Breast epithelium (tissue), 4 donors: Measurements from ENCODE around the gene EPS8L3. TPM values are rescaled to one million over a fixed set of nuclear protein-coding genes. Genes with fewer than 3 reads are reported as not detected.

Experiments
- DNase-seq, 2 donors: peaks; one replicate each; pipeline ENCODE4 v3.0.0-alpha.2; 2019; ENCODE audit warnings: low spot score in 2 of 2
- H3K27ac ChIP-seq, 2 donors: fragments of 200-600 bp; sonication (generic) in 1 of 2; one replicate each; pipeline ENCODE4 v1.5.1; 2016 to 2019; ENCODE audit warnings: mild to moderate bottlenecking in 1 of 2
- H3K27me3 ChIP-seq, 2 donors: fragments of 200-600 bp; sonication (generic) in 1 of 2; one replicate each; pipeline versions ENCODE4 v1.5.1 to v1.6.0; 2017 to 2019; ENCODE audit warnings: control low read depth in 1 of 2, mild to moderate bottlenecking in 1 of 2
- H3K36me3 ChIP-seq: fragments of 200-600 bp; one replicate; pipeline ENCODE4 v1.5.1; 2019
- H3K4me1 ChIP-seq, 2 donors: fragments of 200-600 bp; sonication (generic); one replicate each; pipeline ENCODE4 v1.5.1; 2016 to 2019; ENCODE audit warnings: control low read depth in 1 of 2
- H3K4me3 ChIP-seq, 3 donors: fragments of 200-600 bp; sonication (generic); 1 replicate in 2 of 3; 2 replicates in 1 of 3; pipeline ENCODE4 v1.5.1; 2016 to 2019; ENCODE audit warnings: mild to moderate bottlenecking in 3 of 3, moderate library complexity in 2 of 3
- H3K9me3 ChIP-seq, 2 donors: fragments of 200-600 bp; sonication (generic) in 1 of 2; one replicate each; pipeline ENCODE4 v1.5.1; 2016 to 2019; ENCODE audit warnings: control low read depth in 1 of 2
- POLR2A ChIP-seq: fragments of 450-650 bp; IDR thresholded peaks from one replicate; pipeline ENCODE4 v1.6.1; 2016; ENCODE audit warnings: antibody characterized with exemption, mild to moderate bottlenecking, moderate library complexity
- POLR2AphosphoS5 ChIP-seq, 3 donors: sonication (generic); formaldehyde crosslinking; IDR thresholded peaks; one replicate each; pipeline ENCODE4 v1.6.1; 2017; ENCODE audit warnings: antibody characterized with exemption in 3 of 3
- intact Hi-C: fragments of 100-400 bp; cut with DNase I; formaldehyde crosslinking; loops from one replicate; pipeline ENCODE4 v1.15.1; 2023; ENCODE audit warnings: low total_unique reads
- total RNA-seq, 3 donors: library from RNA; depleted of rRNA; stranded (reverse); fragments of >200 nt; gene quantifications; one replicate each; pipeline ENCODE4 v1.1.0, GENCODE V29; 2016
- TF ChIP-seq, protein P1 (sequence below), 3 donors: fragments of 450-650 bp; IDR thresholded peaks; one replicate each; pipeline ENCODE4 v1.5.1; 2016 to 2017; ENCODE audit warnings: antibody characterized with exemption in 3 of 3, mild to moderate bottlenecking in 3 of 3, moderate library complexity in 3 of 3

EPS8L3 gene
- total RNA-seq, 3 donors from 2014 or later, result 3.6 TPM; not detected in 2

DNA sequence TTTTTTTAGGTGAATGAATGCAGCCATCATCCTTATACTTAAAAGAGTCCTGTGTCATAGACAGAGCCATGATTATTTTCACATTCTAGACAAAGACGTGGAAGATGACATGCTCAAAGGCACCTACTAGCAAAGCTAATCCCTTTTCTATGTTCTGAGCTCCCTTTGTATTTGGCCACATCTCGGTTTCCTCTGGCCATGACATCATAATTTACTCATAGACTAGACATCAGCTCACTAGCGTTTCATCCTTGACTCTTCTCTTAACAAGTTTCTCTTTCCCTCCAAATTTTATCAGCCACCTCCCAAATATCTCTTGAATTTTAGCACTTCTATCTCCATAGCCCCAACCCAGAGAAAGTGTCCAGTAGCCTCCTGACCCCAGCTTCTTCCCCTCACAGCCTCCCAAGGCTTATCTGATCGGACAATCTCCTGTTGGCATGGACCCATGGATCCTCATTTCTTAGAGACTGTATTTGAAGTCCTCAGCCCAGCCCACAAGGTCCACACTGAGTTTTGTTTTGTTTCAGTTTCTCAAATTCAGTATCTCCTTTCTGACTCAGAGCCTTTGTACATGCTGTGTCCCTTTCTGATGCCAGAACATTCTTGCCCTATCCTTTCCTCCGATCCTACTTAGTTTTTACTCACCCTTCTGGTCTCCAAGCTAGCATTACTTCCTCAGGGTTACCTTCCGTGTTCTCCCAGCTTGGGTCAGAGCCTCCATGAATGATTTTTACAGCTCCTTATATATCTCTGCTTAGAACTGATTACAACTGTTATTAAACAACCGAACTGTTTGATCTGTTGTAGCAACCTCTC, 33.0 kb upstream of the EPS8L3 start:
- H3K27ac ChIP-seq, result peak overlapping the region; percentile 41 to 68
- TF ChIP-seq POLR2AphosphoS5 (IDR thresholded peaks at IDR 0.05) (no peak), POLR2A (no peak)
- TF ChIP-seq, protein P1, sequence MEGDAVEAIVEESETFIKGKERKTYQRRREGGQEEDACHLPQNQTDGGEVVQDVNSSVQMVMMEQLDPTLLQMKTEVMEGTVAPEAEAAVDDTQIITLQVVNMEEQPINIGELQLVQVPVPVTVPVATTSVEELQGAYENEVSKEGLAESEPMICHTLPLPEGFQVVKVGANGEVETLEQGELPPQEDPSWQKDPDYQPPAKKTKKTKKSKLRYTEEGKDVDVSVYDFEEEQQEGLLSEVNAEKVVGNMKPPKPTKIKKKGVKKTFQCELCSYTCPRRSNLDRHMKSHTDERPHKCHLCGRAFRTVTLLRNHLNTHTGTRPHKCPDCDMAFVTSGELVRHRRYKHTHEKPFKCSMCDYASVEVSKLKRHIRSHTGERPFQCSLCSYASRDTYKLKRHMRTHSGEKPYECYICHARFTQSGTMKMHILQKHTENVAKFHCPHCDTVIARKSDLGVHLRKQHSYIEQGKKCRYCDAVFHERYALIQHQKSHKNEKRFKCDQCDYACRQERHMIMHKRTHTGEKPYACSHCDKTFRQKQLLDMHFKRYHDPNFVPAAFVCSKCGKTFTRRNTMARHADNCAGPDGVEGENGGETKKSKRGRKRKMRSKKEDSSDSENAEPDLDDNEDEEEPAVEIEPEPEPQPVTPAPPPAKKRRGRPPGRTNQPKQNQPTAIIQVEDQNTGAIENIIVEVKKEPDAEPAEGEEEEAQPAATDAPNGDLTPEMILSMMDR (IDR thresholded peaks at IDR 0.05), result no peak
- peaks cover 20 to 24% of the 10 kb centered on the region in 2 donors for H3K4me1 ChIP-seq
- intact Hi-C loops, result no loop called here
- no peaks in the 10 kb centered on the region for H3K9me3 ChIP-seq
- no peaks in the 10 kb centered on the region for H3K36me3 ChIP-seq
- DNase-seq, result peak in 1 of 2 donors; percentile 2
- H3K27me3 ChIP-seq, result no peaks in the 10 kb centered on the region
- H3K4me3 ChIP-seq, result no peak overlapping the region

DNA sequence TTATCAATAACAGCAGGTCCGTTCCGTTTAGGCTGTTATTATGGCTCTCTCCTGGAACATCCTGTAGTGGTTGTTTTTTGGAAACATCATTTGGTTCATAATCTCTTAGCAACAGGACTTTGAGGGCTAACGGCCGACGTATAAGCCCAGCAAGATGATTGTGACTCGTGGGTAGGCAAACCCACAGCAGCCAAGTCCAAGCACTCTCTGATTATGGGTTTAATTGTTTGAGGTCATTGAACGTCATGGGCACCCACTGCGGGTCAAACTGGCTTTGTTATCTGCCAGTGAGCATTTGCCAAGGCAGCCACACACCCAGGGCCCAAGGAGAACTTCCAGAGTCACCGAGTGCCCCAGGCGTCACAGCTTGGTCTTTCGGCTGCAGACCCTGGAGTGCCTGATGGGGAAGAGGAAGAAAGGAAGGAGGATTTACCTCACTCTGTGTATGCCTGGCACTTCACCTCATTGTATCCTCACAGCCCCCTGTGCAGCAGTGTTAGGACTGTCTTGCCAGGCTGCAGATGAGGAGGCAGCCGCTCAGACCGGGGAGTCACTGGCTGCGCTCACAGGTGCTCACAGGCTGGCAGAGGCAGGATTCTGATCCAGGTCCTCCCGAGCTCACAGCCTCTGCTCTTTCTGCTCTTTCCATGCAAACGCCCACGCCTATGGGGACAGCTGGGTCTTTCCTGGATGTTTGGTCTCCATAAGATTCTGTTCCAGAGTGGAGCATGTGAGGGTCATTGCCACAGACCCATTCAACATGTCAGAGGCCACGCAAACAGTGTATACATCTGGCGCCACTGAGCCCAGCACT, 30.8 kb upstream of the EPS8L3 start:
- intact Hi-C loops, result no loop called here
- TF ChIP-seq POLR2AphosphoS5 (IDR thresholded peaks at IDR 0.05) (no peak), POLR2A (no peak)
- TF ChIP-seq, protein P1 (IDR thresholded peaks at IDR 0.05), result no peak
- H3K27ac ChIP-seq, result peak overlapping the region; percentile 73 to 82
- peak in 1 of 2 donors; percentile 24 for DNase-seq
- H3K9me3 ChIP-seq, result no peaks in the 10 kb centered on the region
- H3K4me1 ChIP-seq, result peaks cover 20 to 24% of the 10 kb centered on the region in 2 donors
- H3K36me3 ChIP-seq, result no peaks in the 10 kb centered on the region
- no peak overlapping the region for H3K4me3 ChIP-seq
- H3K27me3 ChIP-seq, result no peaks in the 10 kb centered on the region

DNA sequence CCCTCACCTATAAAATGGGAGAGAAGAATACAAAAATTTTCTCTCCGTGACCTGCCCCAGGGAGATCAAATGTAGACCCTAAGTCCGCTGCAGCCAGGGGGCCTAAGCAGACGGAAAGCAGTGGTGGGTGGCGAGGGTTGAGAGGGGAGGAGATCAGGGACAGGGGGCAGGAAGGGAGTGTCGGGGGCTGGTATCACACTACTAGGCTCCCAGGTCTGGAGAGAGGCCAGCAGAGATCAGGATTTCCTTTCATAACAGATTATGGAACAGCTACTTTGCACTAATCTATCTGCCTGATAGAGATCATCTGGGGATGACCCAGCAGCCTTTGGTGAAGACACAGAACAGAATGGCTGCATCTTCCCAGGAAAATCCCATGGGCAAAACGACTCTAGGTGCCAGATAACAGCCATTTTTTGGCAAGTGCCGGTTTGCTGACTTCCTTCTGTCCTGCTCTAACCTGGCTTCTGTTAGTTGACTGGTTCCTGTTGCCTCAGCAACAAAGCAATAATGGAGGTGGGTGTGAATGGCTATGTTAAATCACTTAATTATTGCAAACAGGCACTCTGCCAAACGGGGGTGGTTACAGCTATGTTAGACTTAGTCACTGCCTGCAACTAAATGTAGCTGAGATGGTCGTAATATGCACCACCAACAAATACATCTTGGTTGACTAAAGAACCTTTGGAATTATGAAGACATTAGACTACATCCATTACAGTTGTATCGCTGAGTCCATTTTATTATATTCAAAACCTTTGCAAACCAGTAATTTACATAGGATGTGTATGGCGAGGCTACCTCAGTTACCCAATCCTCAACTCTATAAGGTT, 30.0 kb upstream of the EPS8L3 start:
- TF ChIP-seq POLR2A (no peak), POLR2AphosphoS5 (IDR thresholded peaks at IDR 0.05) (peak in 2 of 3 donors; percentile 43 to 54)
- TF ChIP-seq, protein P1 (IDR thresholded peaks at IDR 0.05), result no peak
- H3K4me1 ChIP-seq, result peaks cover 20 to 24% of the 10 kb centered on the region in 2 donors
- intact Hi-C loops, result no loop called here
- no peaks in the 10 kb centered on the region for H3K27me3 ChIP-seq
- peak; percentile 52 to 77 for DNase-seq
- H3K4me3 ChIP-seq, result peak overlapping the region in 1 of 3 donors; percentile 10
- H3K9me3 ChIP-seq, result no peaks in the 10 kb centered on the region
- H3K27ac ChIP-seq, result peak overlapping the region; percentile 73 to 82
- H3K36me3 ChIP-seq, result no peaks in the 10 kb centered on the region

DNA sequence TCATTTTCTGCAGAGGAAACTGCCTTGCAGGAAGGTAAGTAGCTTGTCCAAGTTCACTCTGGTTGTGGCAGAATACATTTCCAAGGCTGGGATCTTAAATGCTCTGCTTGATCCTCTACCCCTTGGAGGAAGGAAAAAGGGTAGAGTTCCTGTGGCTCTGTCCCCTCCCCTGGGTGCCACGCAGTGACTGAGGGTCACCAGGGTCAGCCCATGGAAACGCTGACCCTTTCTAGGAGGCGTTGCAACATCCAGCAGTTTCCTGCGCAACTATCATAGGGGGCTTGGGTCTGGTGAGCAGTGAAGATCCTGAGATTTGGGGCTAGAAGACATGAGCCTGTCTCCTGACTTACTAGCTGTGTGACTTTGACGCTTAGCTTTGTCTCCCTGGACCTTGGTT, 29.4 kb upstream of the EPS8L3 start:
- H3K27ac ChIP-seq, result peak overlapping the region; percentile 73 to 82
- intact Hi-C loops, result no loop called here
- peaks cover 20 to 24% of the 10 kb centered on the region in 2 donors for H3K4me1 ChIP-seq

More for the DNA sequence above, 29.4 kb upstream of the EPS8L3 start:
- Histone ChIP-seq H3K9me3 (no peaks in the 10 kb centered on the region), H3K36me3 (no peaks in the 10 kb centered on the region), H3K27me3 (no peaks in the 10 kb centered on the region), H3K4me3 (no peak overlapping the region)
- TF ChIP-seq, protein P1 (IDR thresholded peaks at IDR 0.05), result no peak
- TF ChIP-seq POLR2AphosphoS5 (IDR thresholded peaks at IDR 0.05), result no peak
- TF ChIP-seq POLR2A, result no peak
- peak in 1 of 2 donors; percentile 7 for DNase-seq
